A673 (cell line): ENCODE measurements around the gene CXCL8.

Experiments used
- EZH2 ChIP-seq: fragments of 200-600 bp; sonication (generic); IDR thresholded peaks from 2 replicates; pipeline ENCODE4 v1.6.1; 2017; ENCODE audit warnings: borderline replicate concordance, low read depth, mild to moderate bottlenecking, mixed read lengths, antibody characterized with exemption, low read length; ENCODE audit not compliant: poor library complexity, severe bottlenecking
- TF ChIP-seq, protein P1 (sequence below): fragments of 300-800, 200-600 bp; sonication (generic); conservative IDR thresholded peaks from 2 replicates; pipeline ENCODE4 v1.5.1; 2017; ENCODE audit warnings: low read depth, mild to moderate bottlenecking, antibody characterized with exemption, low read length, moderate library complexity, mixed read lengths

DNA sequence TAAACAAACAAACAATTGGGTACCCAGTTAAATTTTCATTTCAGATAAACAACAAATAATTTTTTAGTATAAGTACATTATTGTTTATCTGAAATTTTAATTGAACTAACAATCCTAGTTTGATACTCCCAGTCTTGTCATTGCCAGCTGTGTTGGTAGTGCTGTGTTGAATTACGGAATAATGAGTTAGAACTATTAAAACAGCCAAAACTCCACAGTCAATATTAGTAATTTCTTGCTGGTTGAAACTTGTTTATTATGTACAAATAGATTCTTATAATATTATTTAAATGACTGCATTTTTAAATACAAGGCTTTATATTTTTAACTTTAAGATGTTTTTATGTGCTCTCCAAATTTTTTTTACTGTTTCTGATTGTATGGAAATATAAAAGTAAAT, 2.9 kb downstream of the CXCL8 start:
- TF ChIP-seq, protein P1, sequence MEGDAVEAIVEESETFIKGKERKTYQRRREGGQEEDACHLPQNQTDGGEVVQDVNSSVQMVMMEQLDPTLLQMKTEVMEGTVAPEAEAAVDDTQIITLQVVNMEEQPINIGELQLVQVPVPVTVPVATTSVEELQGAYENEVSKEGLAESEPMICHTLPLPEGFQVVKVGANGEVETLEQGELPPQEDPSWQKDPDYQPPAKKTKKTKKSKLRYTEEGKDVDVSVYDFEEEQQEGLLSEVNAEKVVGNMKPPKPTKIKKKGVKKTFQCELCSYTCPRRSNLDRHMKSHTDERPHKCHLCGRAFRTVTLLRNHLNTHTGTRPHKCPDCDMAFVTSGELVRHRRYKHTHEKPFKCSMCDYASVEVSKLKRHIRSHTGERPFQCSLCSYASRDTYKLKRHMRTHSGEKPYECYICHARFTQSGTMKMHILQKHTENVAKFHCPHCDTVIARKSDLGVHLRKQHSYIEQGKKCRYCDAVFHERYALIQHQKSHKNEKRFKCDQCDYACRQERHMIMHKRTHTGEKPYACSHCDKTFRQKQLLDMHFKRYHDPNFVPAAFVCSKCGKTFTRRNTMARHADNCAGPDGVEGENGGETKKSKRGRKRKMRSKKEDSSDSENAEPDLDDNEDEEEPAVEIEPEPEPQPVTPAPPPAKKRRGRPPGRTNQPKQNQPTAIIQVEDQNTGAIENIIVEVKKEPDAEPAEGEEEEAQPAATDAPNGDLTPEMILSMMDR = no peak
- no peak for TF ChIP-seq EZH2
